H1 (cell line): ENCODE results near the gene SLC16A6. TPM values are rescaled to one million over a fixed set of nuclear protein-coding genes. Genes with fewer than 3 reads are reported as not detected.

ENCODE experiments used
- CTCF ChIA-PET: fragments of 300-600 bp; sonication (Branson Sonifier 250); formaldehyde crosslinking; loops from one replicate; lab custom pipeline; 2021; ENCODE audit not compliant: partially characterized antibody; lab: Charles Lee
- POLR2A ChIA-PET: fragments of 300-600 bp; sonication (Branson Sonifier 250); formaldehyde crosslinking; loops from one replicate; lab custom pipeline; 2021; ENCODE audit warnings: inconsistent platforms; ENCODE audit not compliant: partially characterized antibody; lab: Charles Lee
- DNase-seq, 2 experiments: peaks; one replicate each; pipeline versions ENCODE4 v3.0.0 to v3.0.0-alpha.2; 2010 to 2022; ENCODE audit warnings: low spot score in 2 of 2, low read depth in 1 of 2, mixed read lengths in 1 of 2
- FAIRE-seq: peaks from 2 replicates; lab custom pipeline; 2011; peaks lifted over from hg19 to GRCh38; lab: Jason Lieb, UNC
- H2AFZ ChIP-seq: 2 replicates; pipeline ENCODE4 v1.8.1; 2012; ENCODE audit warnings: low read length, inconsistent platforms
- H2AK5ac ChIP-seq: 2 replicates; pipeline ENCODE4 v1.6.1; 2013; ENCODE audit warnings: low read depth, low read length
- H2BK120ac ChIP-seq: replicated peaks from 2 replicates; pipeline ENCODE3; 2013; ENCODE audit warnings: low read depth, low read length, inconsistent platforms
- H2BK12ac ChIP-seq: 2 replicates; pipeline ENCODE4 v1.6.1; 2013; ENCODE audit warnings: low read depth, low read length
- H2BK15ac ChIP-seq: 2 replicates; pipeline ENCODE4 v1.6.1; 2013; ENCODE audit warnings: low read length
- H2BK20ac ChIP-seq: 2 replicates; pipeline ENCODE4 v1.6.1; 2013; ENCODE audit warnings: low read length
- H2BK5ac ChIP-seq: 2 replicates; pipeline ENCODE4 v1.6.1; 2013; ENCODE audit warnings: low read depth, low read length
- H3K14ac ChIP-seq: 2 replicates; pipeline ENCODE4 v1.6.1; 2013; ENCODE audit warnings: inconsistent platforms; ENCODE audit not compliant: insufficient read length
- H3K18ac ChIP-seq: 2 replicates; pipeline ENCODE4 v1.6.1; 2013; ENCODE audit warnings: low read length; ENCODE audit errors: extremely low read depth
- H3K23ac ChIP-seq: 2 replicates; pipeline ENCODE4 v1.6.1; 2013; ENCODE audit warnings: inconsistent platforms; ENCODE audit not compliant: insufficient read length
- H3K23me2 ChIP-seq: 2 replicates; pipeline ENCODE4 v1.6.1; 2013; ENCODE audit warnings: low read depth, low read length
- H3K27ac ChIP-seq: 2 replicates; pipeline ENCODE4 v1.6.1; 2011; ENCODE audit warnings: low read depth, low read length, inconsistent platforms
- H3K27me3 ChIP-seq, 4 experiments: replicated peaks in 1 of 4; 1 replicate in 1 of 4; 2 replicates in 3 of 4; pipeline versions ENCODE4 v1.6.1 to v1.8.1; 2011 to 2013; ENCODE audit warnings: low read length in 3 of 4, mild to moderate bottlenecking in 3 of 4, inconsistent platforms in 2 of 4, mixed read lengths in 2 of 4, moderate library complexity in 1 of 4; ENCODE audit not compliant: control insufficient read depth in 3 of 4, insufficient read depth in 3 of 4; ENCODE audit errors: extremely low read depth in 1 of 4
- H3K36me3 ChIP-seq, 4 experiments: 2 replicates each; pipeline versions ENCODE4 v1.6.1 to v1.8.1; 2011 to 2013; ENCODE audit warnings: mild to moderate bottlenecking in 4 of 4, low read length in 3 of 4, moderate library complexity in 2 of 4, control low read depth in 1 of 4, inconsistent platforms in 1 of 4; ENCODE audit not compliant: insufficient read depth in 4 of 4, control insufficient read depth in 2 of 4
- H3K4ac ChIP-seq: replicated peaks from 2 replicates; pipeline ENCODE3; 2013; ENCODE audit warnings: low read length, low read depth, mixed read lengths, inconsistent platforms; ENCODE audit not compliant: insufficient read length
- H3K4me1 ChIP-seq, 4 experiments: replicated peaks in 1 of 4; 1 replicate in 1 of 4; 2 replicates in 3 of 4; pipeline versions ENCODE4 v1.6.1 to v1.8.1; 2011 to 2013; ENCODE audit warnings: low read length in 3 of 4, inconsistent platforms in 2 of 4, mixed read lengths in 1 of 4; ENCODE audit not compliant: insufficient read depth in 4 of 4, control insufficient read depth in 3 of 4
- H3K4me2 ChIP-seq, 2 experiments: 2 replicates each; pipeline versions ENCODE4 v1.6.1 to v1.8.1; 2011 to 2013; ENCODE audit warnings: low read depth in 2 of 2, low read length in 2 of 2, control low read depth in 1 of 2, inconsistent platforms in 1 of 2, mild to moderate bottlenecking in 1 of 2; ENCODE audit not compliant: insufficient read depth in 1 of 2
- H3K4me3 ChIP-seq, 4 experiments: fragments of 200-600, 300-600 bp in 1 of 4; sonication (generic), shearing (Covaris generic), sonication (Bioruptor Twin) in 1 of 4; 2 replicates each; pipeline versions ENCODE4 v1.5.1 to v1.8.1; 2011 to 2016; ENCODE audit warnings: low read length in 4 of 4, low read depth in 3 of 4, control low read depth in 2 of 4, inconsistent platforms in 2 of 4, mild to moderate bottlenecking in 2 of 4, mixed read lengths in 1 of 4, moderate library complexity in 1 of 4; ENCODE audit not compliant: insufficient read depth in 2 of 4; ENCODE audit errors: extremely low read depth in 1 of 4
- H3K56ac ChIP-seq: replicated peaks from 2 replicates; pipeline ENCODE3; 2013; ENCODE audit warnings: low read depth, mild to moderate bottlenecking, mixed read lengths, low read length, inconsistent platforms; ENCODE audit not compliant: insufficient read length
- H3K79me1 ChIP-seq: 2 replicates; pipeline ENCODE4 v1.6.1; 2013; ENCODE audit warnings: low read depth, low read length, control low read depth
- H3K79me2 ChIP-seq, 2 experiments: 2 replicates each; pipeline versions ENCODE4 v1.6.1 to v1.8.1; 2012 to 2013; ENCODE audit warnings: low read length in 2 of 2, mild to moderate bottlenecking in 2 of 2, inconsistent platforms in 1 of 2; ENCODE audit not compliant: insufficient read depth in 2 of 2, control insufficient read depth in 1 of 2
- H3K9ac ChIP-seq, 4 experiments: replicated peaks in 1 of 4; 1 replicate in 1 of 4; 2 replicates in 3 of 4; pipeline versions ENCODE4 v1.6.1 to v1.8.1; 2011 to 2013; ENCODE audit warnings: low read depth in 3 of 4, low read length in 3 of 4, control low read depth in 2 of 4, mild to moderate bottlenecking in 2 of 4, moderate library complexity in 2 of 4, inconsistent platforms in 1 of 4; ENCODE audit errors: extremely low read depth in 1 of 4
- H3K9me3 ChIP-seq, 2 experiments: 2 replicates each; pipeline versions ENCODE4 v1.6.1 to v1.8.1; 2012 to 2013; ENCODE audit warnings: mild to moderate bottlenecking in 2 of 2, moderate library complexity in 2 of 2, control low read depth in 1 of 2, inconsistent platforms in 1 of 2, low read depth in 1 of 2, low read length in 1 of 2, mixed read lengths in 1 of 2; ENCODE audit not compliant: insufficient read depth in 2 of 2
- H4K20me1 ChIP-seq, 2 experiments: replicated peaks in 1 of 2; 2 replicates each; pipeline versions ENCODE3 to v1.8.1; 2011 to 2013; ENCODE audit warnings: inconsistent platforms in 2 of 2, low read length in 2 of 2, mild to moderate bottlenecking in 1 of 2; ENCODE audit not compliant: insufficient read depth in 2 of 2, control insufficient read depth in 1 of 2
- H4K5ac ChIP-seq: 2 replicates; pipeline ENCODE4 v1.6.1; 2013; ENCODE audit warnings: low read length, low read depth, mixed read lengths, inconsistent platforms; ENCODE audit not compliant: insufficient read length
- H4K8ac ChIP-seq: 2 replicates; pipeline ENCODE4 v1.8.0; 2013; ENCODE audit warnings: mild to moderate bottlenecking, moderate library complexity, low read length, inconsistent platforms; ENCODE audit not compliant: insufficient read depth; ENCODE audit errors: extremely low read depth
- H4K91ac ChIP-seq: replicated peaks from 2 replicates; pipeline ENCODE3; 2013; ENCODE audit warnings: low read length, mixed read lengths, inconsistent platforms; ENCODE audit not compliant: insufficient read length
- ASH2L ChIP-seq: fragments of 200-600, 300-600 bp; sonication (generic); IDR thresholded peaks from one replicate; pipeline ENCODE4 v1.7.1; 2017; ENCODE audit warnings: low read length
- EP300 ChIP-seq, 2 experiments: IDR thresholded peaks; 1 replicate in 1 of 2; 2 replicates in 1 of 2; pipeline ENCODE4 v1.6.1; 2011 to 2012; ENCODE audit warnings: low read depth in 2 of 2, low read length in 2 of 2, mild to moderate bottlenecking in 2 of 2, borderline replicate concordance in 1 of 2, inconsistent platforms in 1 of 2, moderate library complexity in 1 of 2
- WGBS, 2 experiments: shearing (Covaris generic) in 1 of 2; methylation state at CpG; one replicate each; pipeline versions ENCODE4 v1.1.6 to v1.1.7; 2013 to 2015; ENCODE audit warnings: low lambda C conversion rate in 2 of 2, mixed read lengths in 2 of 2, inconsistent platforms in 1 of 2, low coverage in 1 of 2, missing lambda C conversion rate in 1 of 2; ENCODE audit not compliant: insufficient replicate concordance in 2 of 2, insufficient coverage in 1 of 2, insufficient read length in 1 of 2; ENCODE audit errors: extremely low coverage in 1 of 2, missing lambda C conversion rate in 1 of 2; 5-methylcytosine and 5-hydroxymethylcytosine counted together
- polyA plus RNA-seq, 7 experiments: library from polyadenylated mRNA; depleted of rRNA in 3 of 7; stranded (reverse) in 5 of 7; unstranded in 2 of 7; fragments of >200 nt in 5 of 7; fragments of 200-250 nt in 2 of 7; gene quantifications; 1 replicate in 5 of 7; 2 replicates in 1 of 7; 4 replicates in 1 of 7; pipeline versions ENCODE4 v1.2.1 to v1.2.3, GENCODE V29; 2011 to 2013; ENCODE audit warnings: missing spikeins in 2 of 7, mixed read lengths in 2 of 7
- total RNA-seq: library from RNA; stranded (reverse); fragmentation: NEBNext Ultra II Directional; extraction: Animal tissue kit (Norgen Biotek cat#: 25700); gene quantifications from 2 replicates; pipeline ENCODE4 v1.2.1, GENCODE V29; 2021

The SLC16A6 gene
- total and polyA plus RNA-seq, 2 of the 8 experiments (the other 6 are each of a cell fraction or from before 2014, with no cell fraction given), result 0.17 to 0.22 TPM

DNA sequence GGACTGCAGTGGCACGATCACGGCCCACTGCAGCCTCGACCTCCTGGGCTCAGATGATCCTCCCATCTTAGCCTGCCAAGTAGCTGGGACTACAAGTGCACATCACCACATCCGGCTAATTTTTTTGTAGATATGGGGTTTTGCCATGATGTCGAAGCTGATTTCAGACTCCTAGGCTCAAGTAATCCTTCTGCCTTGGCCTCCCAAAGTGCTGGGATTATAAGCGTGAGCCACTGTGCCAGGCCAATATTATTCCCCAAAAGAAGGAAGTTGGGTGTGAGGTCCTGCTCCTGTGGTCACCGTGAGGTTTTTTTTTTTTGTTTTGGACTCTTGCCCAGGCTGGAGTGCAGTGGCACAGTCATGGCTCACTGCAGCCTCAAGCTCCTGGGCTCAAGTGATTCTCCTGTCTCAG is 41.6 kb downstream of the SLC16A6 start:
- no peak overlapping the region for H2BK15ac ChIP-seq
- H3K79me1 ChIP-seq, result no peaks in the 10 kb centered on the region
- no peaks in the 10 kb centered on the region for H3K27me3 ChIP-seq
- DNase-seq, result no peak
- H3K9ac ChIP-seq, result no peak overlapping the region
- H4K20me1 ChIP-seq, result no peaks in the 10 kb centered on the region
- no peak overlapping the region for H2BK20ac ChIP-seq
- no peak for TF ChIP-seq EP300 (IDR thresholded peaks at IDR 0.05; ENCODE audit: borderline replicate concordance in 1 of 2, low read depth in 2 of 2, low read length in 2 of 2)
- TF ChIP-seq ASH2L, result no peak
- 87% methylated on average over 7 of the region's 7 CpGs; no CpG with 5 or more reads in 1 of the 2 experiments for WGBS, 2 experiments
- no peak for FAIRE-seq
- H2BK120ac ChIP-seq, result no peak overlapping the region
- H4K5ac ChIP-seq, result no peak overlapping the region
- no peak overlapping the region for H3K27ac ChIP-seq
- no peak overlapping the region for H3K56ac ChIP-seq
- H2BK12ac ChIP-seq, result no peak overlapping the region
- no peak overlapping the region; a peak in 1 of 4 replicates for H3K4me2 ChIP-seq
- H2BK5ac ChIP-seq, result no peak overlapping the region
- no peak overlapping the region for H3K4me3 ChIP-seq
- no peaks in the 10 kb centered on the region for H3K9me3 ChIP-seq
- H3K36me3 ChIP-seq, result peaks cover 0 to 9% (median 0%) of the 10 kb centered on the region in 4 experiments; a peak in 3 of 8 replicates
- no peak overlapping the region for H4K91ac ChIP-seq
- no peak overlapping the region for H4K8ac ChIP-seq
- ChIA-PET POLR2A (interaction anchor here (0.6 to 3.0 kb wide), 5 partner anchors 16 to 234 kb away, joined by 3 to 10 read pairs (median 3); no protein-coding TSS in a partner anchor), CTCF (interaction anchor here (0.6 to 3.6 kb wide), 7 partner anchors 15 to 892 kb away, joined by 3 to 18 read pairs (median 5); no protein-coding TSS in a partner anchor)
- H3K18ac ChIP-seq, result no peak overlapping the region
- H2AFZ ChIP-seq, result no peak overlapping the region
- H3K4me1 ChIP-seq, result no peaks in the 10 kb centered on the region; a peak in 2 of 7 replicates
- no peaks in the 10 kb centered on the region for H3K79me2 ChIP-seq
- H3K4ac ChIP-seq, result no peak overlapping the region
- peaks cover 2% of the 10 kb centered on the region; the same call in 1 of the 2 replicates for H3K23me2 ChIP-seq
- no peak overlapping the region for H3K23ac ChIP-seq
- H3K14ac ChIP-seq, result no peak overlapping the region
- no peak overlapping the region for H2AK5ac ChIP-seq
